ENCODE data around the gene SUFU.

DNA sequence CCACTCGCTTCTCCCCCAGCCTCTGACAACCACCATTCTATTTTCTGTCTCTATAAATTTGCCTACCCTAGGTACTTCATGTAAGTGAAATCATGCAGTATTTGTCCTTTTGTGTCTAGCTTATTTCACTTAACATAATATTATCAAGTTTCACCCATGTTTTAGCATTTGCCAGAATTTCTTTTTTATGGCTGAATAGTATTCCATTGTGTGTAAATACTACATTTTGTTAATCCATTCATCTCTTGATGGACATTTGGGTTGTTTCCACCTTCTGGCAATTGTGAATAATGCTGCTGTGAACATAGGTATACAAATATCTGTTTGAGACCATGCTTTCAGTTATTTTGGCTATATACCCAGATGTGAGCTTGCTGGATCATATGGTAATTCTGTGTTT, 83.1 kb downstream of the SUFU start:
- no peak for TF ChIP-seq BHLHE40 (IDR thresholded peaks at IDR 0.05; ENCODE audit: low read depth, low read length)
- TF ChIP-seq CTCF (conservative IDR thresholded peaks at IDR 0.05; ENCODE audit: low read depth, low read length) = no peak
- TF ChIP-seq USF2 (IDR thresholded peaks at IDR 0.05; ENCODE audit: low read depth, low read length) = no peak
- TF ChIP-seq CEBPB (IDR thresholded peaks at IDR 0.05; ENCODE audit: low read depth, low read length) = no peak
- no peak for TF ChIP-seq POLR2A (IDR thresholded peaks at IDR 0.05; ENCODE audit: low read depth, low read length)
- TF ChIP-seq MAFK (IDR thresholded peaks at IDR 0.05; ENCODE audit: low read depth, low read length) = no peak
- TF ChIP-seq MXI1 (IDR thresholded peaks at IDR 0.05; ENCODE audit: borderline replicate concordance, low read depth, low read length) = no peak
- TF ChIP-seq ELK1 (IDR thresholded peaks at IDR 0.05; ENCODE audit: borderline replicate concordance, low read depth, low read length) = no peak
- no peak for TF ChIP-seq RFX5 (IDR thresholded peaks at IDR 0.05; ENCODE audit: low read depth, low read length)
- no peak for TF ChIP-seq CHD1 (IDR thresholded peaks at IDR 0.05; ENCODE audit: low read depth, low read length)
- no peak for TF ChIP-seq FOS (IDR thresholded peaks at IDR 0.05; ENCODE audit: low read depth, low read length)
- no peak for TF ChIP-seq RAD21 (IDR thresholded peaks at IDR 0.05; ENCODE audit: low read length)

Data from IMR-90 (cell line).